SK-N-SH (cell line): ENCODE measurements around the gene MID2. TPM values are rescaled to one million over a fixed set of nuclear protein-coding genes. Genes with fewer than 3 reads are reported as not detected.

Experiments used
- CTCF ChIA-PET: fragments of 300-600, 350-600 bp; formaldehyde crosslinking; extraction: SDS; loops from one replicate; lab custom pipeline; 2021; lab: Yijun Ruan, JAX
- POLR2A ChIA-PET: fragments of 350-600 bp; sonication (Branson Sonifier 250); formaldehyde crosslinking; extraction: SDS; loops from one replicate; lab custom pipeline; 2020; ENCODE audit warnings: antibody characterized with exemption, inconsistent platforms; lab: Yijun Ruan, JAX
- DNase-seq: peaks from one replicate; pipeline ENCODE4 v3.0.0; 2012
- H2AFZ ChIP-seq: fragments of 200-600 bp; sonication (generic); 2 replicates; pipeline ENCODE4 v1.8.1; 2016; ENCODE audit warnings: antibody characterized with exemption, mild to moderate bottlenecking, low read depth
- H3F3A ChIP-seq: fragments of 200-600 bp; sonication (generic); replicated peaks from 2 replicates; pipeline ENCODE3; 2016; ENCODE audit warnings: antibody characterized with exemption, mild to moderate bottlenecking; ENCODE audit not compliant: insufficient read depth
- H3K27ac ChIP-seq, 2 experiments: fragments of 200-500 bp in 1 of 2; fragments of 200-600 bp in 1 of 2; sonication (Bioruptor generic) in 1 of 2; sonication (generic), shearing (Covaris generic) in 1 of 2; 2 replicates each; pipeline versions ENCODE4 v1.5.1 to v1.6.1; 2014 to 2016; ENCODE audit warnings: low read depth in 2 of 2, inconsistent platforms in 1 of 2, low read length in 1 of 2, mild to moderate bottlenecking in 1 of 2, mixed read lengths in 1 of 2
- H3K27me3 ChIP-seq: fragments of 200-600 bp; sonication (generic), shearing (Covaris generic); 2 replicates; pipeline ENCODE4 v1.6.1; 2016; ENCODE audit warnings: mixed run types; ENCODE audit not compliant: insufficient read depth
- H3K36me3 ChIP-seq, 2 experiments: fragments of 200-500 bp in 1 of 2; fragments of 200-600 bp in 1 of 2; sonication (Bioruptor generic) in 1 of 2; sonication (generic) in 1 of 2; replicated peaks in 1 of 2; 2 replicates each; pipeline versions ENCODE3 to v1.5.1; 2014 to 2016; ENCODE audit warnings: low read length in 1 of 2, mild to moderate bottlenecking in 1 of 2; ENCODE audit not compliant: insufficient read depth in 2 of 2, control insufficient read depth in 1 of 2
- H3K4me1 ChIP-seq, 2 experiments: fragments of 200-500 bp in 1 of 2; fragments of 200-600 bp in 1 of 2; sonication (Bioruptor generic) in 1 of 2; sonication (generic), shearing (Covaris generic) in 1 of 2; 2 replicates each; pipeline versions ENCODE4 v1.5.1 to v1.6.1; 2014 to 2016; ENCODE audit warnings: low read depth in 1 of 2, low read length in 1 of 2, mixed run types in 1 of 2; ENCODE audit not compliant: insufficient read depth in 2 of 2, control insufficient read depth in 1 of 2
- H3K4me2 ChIP-seq: fragments of 200-600 bp; sonication (generic), shearing (Covaris generic); 2 replicates; pipeline ENCODE4 v1.6.1; 2017; ENCODE audit warnings: mixed run types
- H3K4me3 ChIP-seq, 2 experiments: fragments of 200-500 bp in 1 of 2; fragments of 200-600 bp in 1 of 2; sonication (Bioruptor generic) in 1 of 2; sonication (generic), shearing (Covaris generic) in 1 of 2; 2 replicates each; pipeline versions ENCODE4 v1.5.1 to v1.8.1; 2014 to 2016; ENCODE audit warnings: low read depth in 2 of 2, inconsistent platforms in 1 of 2, low read length in 1 of 2, mild to moderate bottlenecking in 1 of 2, mixed read lengths in 1 of 2, moderate library complexity in 1 of 2
- H3K79me2 ChIP-seq: fragments of 200-600 bp; sonication (generic); 2 replicates; pipeline ENCODE4 v1.8.1; 2017; ENCODE audit warnings: mild to moderate bottlenecking; ENCODE audit not compliant: insufficient read depth
- H3K9ac ChIP-seq: fragments of 200-600 bp; sonication (generic); 2 replicates; pipeline ENCODE4 v1.6.1; 2017; ENCODE audit warnings: mixed run types
- H3K9me2 ChIP-seq: fragments of 200-600 bp; sonication (generic); 2 replicates; pipeline ENCODE4 v1.6.1; 2017; ENCODE audit warnings: mixed run types
- H3K9me3 ChIP-seq: fragments of 200-600 bp; sonication (generic); 2 replicates; pipeline ENCODE4 v1.6.1; 2017; ENCODE audit warnings: mixed run types, mild to moderate bottlenecking, moderate library complexity
- H4K20me1 ChIP-seq: fragments of 200-600 bp; sonication (generic); 2 replicates; pipeline ENCODE4 v1.6.1; 2017; ENCODE audit warnings: mild to moderate bottlenecking, mixed run types; ENCODE audit not compliant: insufficient read depth
- CHD2 ChIP-seq: fragments of 150-350 bp; IDR thresholded peaks from 2 replicates; pipeline ENCODE4 v1.6.1; 2018; ENCODE audit warnings: low read length; ENCODE audit not compliant: partially characterized antibody
- EZH2phosphoT487 ChIP-seq: fragments of 200-600 bp; sonication (generic); IDR thresholded peaks from 2 replicates; pipeline ENCODE4 v1.6.1; 2017; ENCODE audit warnings: low read depth, mixed run types, mild to moderate bottlenecking, antibody characterized with exemption, moderate library complexity, borderline replicate concordance
- FOSL2 ChIP-seq: IDR thresholded peaks from 2 replicates; pipeline ENCODE4 v1.4.0; 2012; ENCODE audit warnings: low read depth, mild to moderate bottlenecking, moderate library complexity, borderline replicate concordance
- FOXM1 ChIP-seq: IDR thresholded peaks from 2 replicates; pipeline ENCODE4 v1.4.0; 2012; ENCODE audit warnings: low read depth, mild to moderate bottlenecking
- GABPA ChIP-seq: IDR thresholded peaks from 2 replicates; pipeline ENCODE4 v1.4.0; 2012; ENCODE audit warnings: low read depth, mild to moderate bottlenecking
- GATA2 ChIP-seq: sonication (generic); formaldehyde crosslinking; IDR thresholded peaks from 2 replicates; pipeline ENCODE4 v1.5.0; 2020; ENCODE audit warnings: mild to moderate bottlenecking, missing genetic modification reagents
- JUND ChIP-seq: IDR thresholded peaks from 2 replicates; pipeline ENCODE4 v1.4.0; 2012
- MXI1 ChIP-seq: IDR thresholded peaks from 2 replicates; pipeline ENCODE4 v1.6.1; 2012; ENCODE audit warnings: mild to moderate bottlenecking, low read depth, low read length, improper control_type of control experiment
- NRF1 ChIP-seq: IDR thresholded peaks from 2 replicates; pipeline ENCODE4 v1.6.1; 2012; ENCODE audit warnings: low read depth, mild to moderate bottlenecking, low read length
- RAD21 ChIP-seq: IDR thresholded peaks from 2 replicates; pipeline ENCODE4 v1.6.1; 2012; ENCODE audit warnings: mild to moderate bottlenecking, low read length
- RCOR1 ChIP-seq: fragments of 150-350 bp; IDR thresholded peaks from 2 replicates; pipeline ENCODE4 v1.6.1; 2017; ENCODE audit warnings: antibody characterized with exemption, low read length
- SIN3A ChIP-seq: IDR thresholded peaks from 2 replicates; pipeline ENCODE4 v1.6.1; 2012; ENCODE audit warnings: low read depth, mild to moderate bottlenecking, low read length, moderate library complexity, borderline replicate concordance
- ZBTB33 ChIP-seq: IDR thresholded peaks from 2 replicates; pipeline ENCODE4 v1.4.0; 2012; ENCODE audit warnings: low read depth, borderline replicate concordance
- WGBS: methylation state at CpG from one replicate; pipeline ENCODE4 v1.1.6; 2017; ENCODE audit warnings: low lambda C conversion rate; 5-methylcytosine and 5-hydroxymethylcytosine counted together
- polyA plus RNA-seq, 3 experiments: library from polyadenylated mRNA; depleted of rRNA; stranded (reverse); fragments of >200 nt; gene quantifications; 2 replicates each; pipeline ENCODE4 v1.2.3, GENCODE V29; 2012
- TF ChIP-seq, protein P1 (sequence below): IDR thresholded peaks from 2 replicates; pipeline ENCODE4 v1.4.0; 2012; ENCODE audit warnings: low read depth, borderline replicate concordance
- TF ChIP-seq, protein P2 (sequence below): IDR thresholded peaks from 2 replicates; pipeline ENCODE4 v1.4.0; 2012; ENCODE audit warnings: low read depth
- TF ChIP-seq, protein P3 (sequence below): fragments of 200-600 bp; sonication (generic); IDR thresholded peaks from 2 replicates; pipeline ENCODE4 v1.6.1; 2017; ENCODE audit warnings: antibody characterized with exemption, mild to moderate bottlenecking, moderate library complexity

MID2 gene
- polyA plus RNA-seq, 1 of the 3 experiments (the other 2 are of a cell fraction): 0.16 TPM

- Histone ChIP-seq H4K20me1 (no peaks in the 10 kb centered on the region), H3K9me2 (no peaks in the 10 kb centered on the region), H3K4me2 (no peak overlapping the region), H3K27me3 (peaks cover 18% of the 10 kb centered on the region; the same call in 1 of the 2 replicates), H3K27ac (no peak overlapping the region), H2AFZ (no peak overlapping the region), H3F3A (no peaks in the 10 kb centered on the region), H3K4me1 (no peaks in the 10 kb centered on the region), H3K9ac (no peak overlapping the region), H3K4me3 (no peak overlapping the region), H3K36me3 (no peaks in the 10 kb centered on the region), H3K9me3 (no peaks in the 10 kb centered on the region), H3K79me2 (no peaks in the 10 kb centered on the region)
- TF ChIP-seq CHD2: no peak
- no peak for TF ChIP-seq RAD21
- TF ChIP-seq, protein P1, sequence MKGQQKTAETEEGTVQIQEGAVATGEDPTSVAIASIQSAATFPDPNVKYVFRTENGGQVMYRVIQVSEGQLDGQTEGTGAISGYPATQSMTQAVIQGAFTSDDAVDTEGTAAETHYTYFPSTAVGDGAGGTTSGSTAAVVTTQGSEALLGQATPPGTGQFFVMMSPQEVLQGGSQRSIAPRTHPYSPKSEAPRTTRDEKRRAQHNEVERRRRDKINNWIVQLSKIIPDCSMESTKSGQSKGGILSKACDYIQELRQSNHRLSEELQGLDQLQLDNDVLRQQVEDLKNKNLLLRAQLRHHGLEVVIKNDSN: no peak
- TF ChIP-seq, protein P2, sequence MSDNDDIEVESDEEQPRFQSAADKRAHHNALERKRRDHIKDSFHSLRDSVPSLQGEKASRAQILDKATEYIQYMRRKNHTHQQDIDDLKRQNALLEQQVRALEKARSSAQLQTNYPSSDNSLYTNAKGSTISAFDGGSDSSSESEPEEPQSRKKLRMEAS: no peak
- no peak for TF ChIP-seq EZH2phosphoT487
- no peak for TF ChIP-seq SIN3A
- TF ChIP-seq GABPA: no peak
- no peak for TF ChIP-seq GATA2
- no peak for TF ChIP-seq RCOR1
- TF ChIP-seq FOSL2: no peak
- TF ChIP-seq, protein P3, sequence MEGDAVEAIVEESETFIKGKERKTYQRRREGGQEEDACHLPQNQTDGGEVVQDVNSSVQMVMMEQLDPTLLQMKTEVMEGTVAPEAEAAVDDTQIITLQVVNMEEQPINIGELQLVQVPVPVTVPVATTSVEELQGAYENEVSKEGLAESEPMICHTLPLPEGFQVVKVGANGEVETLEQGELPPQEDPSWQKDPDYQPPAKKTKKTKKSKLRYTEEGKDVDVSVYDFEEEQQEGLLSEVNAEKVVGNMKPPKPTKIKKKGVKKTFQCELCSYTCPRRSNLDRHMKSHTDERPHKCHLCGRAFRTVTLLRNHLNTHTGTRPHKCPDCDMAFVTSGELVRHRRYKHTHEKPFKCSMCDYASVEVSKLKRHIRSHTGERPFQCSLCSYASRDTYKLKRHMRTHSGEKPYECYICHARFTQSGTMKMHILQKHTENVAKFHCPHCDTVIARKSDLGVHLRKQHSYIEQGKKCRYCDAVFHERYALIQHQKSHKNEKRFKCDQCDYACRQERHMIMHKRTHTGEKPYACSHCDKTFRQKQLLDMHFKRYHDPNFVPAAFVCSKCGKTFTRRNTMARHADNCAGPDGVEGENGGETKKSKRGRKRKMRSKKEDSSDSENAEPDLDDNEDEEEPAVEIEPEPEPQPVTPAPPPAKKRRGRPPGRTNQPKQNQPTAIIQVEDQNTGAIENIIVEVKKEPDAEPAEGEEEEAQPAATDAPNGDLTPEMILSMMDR: no peak
- no peak for TF ChIP-seq JUND
- no peak for TF ChIP-seq FOXM1
- no peak for TF ChIP-seq MXI1
- no peak for TF ChIP-seq NRF1
- TF ChIP-seq ZBTB33: no peak
- ChIA-PET POLR2A (no interaction called here), CTCF (no interaction called here)
- no peak for DNase-seq
- WGBS: 22% methylated on average over 7 of the region's 7 CpGs
Observed at GRCh38 chrX:107831071-107831730, 5.5 kb downstream of the MID2 start.
